GM23338 (cell line): ENCODE data around the gene C15orf61. TPM values are rescaled to one million over a fixed set of nuclear protein-coding genes. Genes with fewer than 3 reads are reported as not detected.
A peak's percentile ranks its signal among the peaks of the same experiment; 100 is the strongest.

Experiments used
- ATAC-seq: fragments of 200-7000 bp; cut with Tn5 transposase; 3 replicates; pipeline ENCODE4 v1.9.1; 2020
- DNase-seq: peaks from one replicate; pipeline ENCODE4 v3.0.0-alpha.2; 2015; ENCODE audit warnings: low spot score
- H2AFZ ChIP-seq: fragments of 200-600 bp; sonication (generic); 2 replicates; pipeline ENCODE4 v1.8.0; 2016; ENCODE audit warnings: antibody characterized with exemption, mild to moderate bottlenecking, moderate library complexity
- H3F3A ChIP-seq: fragments of 200-600 bp; sonication (generic); replicated peaks from 2 replicates; pipeline ENCODE4 v1.8.0; 2017; ENCODE audit warnings: antibody characterized with exemption, mixed run types, low read depth
- H3K27ac ChIP-seq: fragments of 200-600 bp; sonication (generic); 2 replicates; pipeline ENCODE4 v1.6.1; 2016; ENCODE audit warnings: low read depth
- H3K27me3 ChIP-seq: fragments of 200-600 bp; sonication (generic); 2 replicates; pipeline ENCODE4 v1.8.0; 2016; ENCODE audit warnings: mild to moderate bottlenecking, mixed run types, moderate library complexity; ENCODE audit not compliant: insufficient read depth
- H3K36me3 ChIP-seq: fragments of 200-600 bp; sonication (generic); 2 replicates; pipeline ENCODE4 v1.8.0; 2016; ENCODE audit warnings: mild to moderate bottlenecking; ENCODE audit not compliant: insufficient read depth
- H3K4me1 ChIP-seq: fragments of 200-600 bp; sonication (generic); 2 replicates; pipeline ENCODE4 v1.8.0; 2016; ENCODE audit warnings: mild to moderate bottlenecking, moderate library complexity; ENCODE audit not compliant: insufficient read depth
- H3K4me2 ChIP-seq: fragments of 200-600 bp; sonication (generic); 2 replicates; pipeline ENCODE4 v1.7.1; 2017; ENCODE audit warnings: mixed run types
- H3K4me3 ChIP-seq: fragments of 200-600 bp; sonication (generic); 2 replicates; pipeline ENCODE4 v1.6.1; 2016; ENCODE audit warnings: mixed run types
- H3K79me2 ChIP-seq: fragments of 200-600 bp; sonication (generic); replicated peaks from 2 replicates; pipeline ENCODE4 v1.8.0; 2017; ENCODE audit warnings: mild to moderate bottlenecking; ENCODE audit not compliant: insufficient read depth
- H3K9me2 ChIP-seq: fragments of 200-600 bp; sonication (generic); 2 replicates; pipeline ENCODE4 v1.8.0; 2017; ENCODE audit not compliant: insufficient read depth
- H4K20me1 ChIP-seq: fragments of 200-600 bp; sonication (generic); replicated peaks from 2 replicates; pipeline ENCODE4 v1.8.0; 2017; ENCODE audit warnings: mild to moderate bottlenecking; ENCODE audit not compliant: insufficient read depth
- H3K27ac Mint-ChIP-seq: 2 replicates; pipeline ENCODE4 v1.8.0; 2020; ENCODE audit warnings: inconsistent platforms, mild to moderate bottlenecking, moderate library complexity, mixed read lengths
- H3K27me3 Mint-ChIP-seq: 3 replicates; pipeline ENCODE4 v1.8.0; 2022; ENCODE audit warnings: low read depth, mild to moderate bottlenecking, moderate library complexity, mixed read lengths, inconsistent platforms; ENCODE audit not compliant: insufficient read depth, poor library complexity
- H3K36me3 Mint-ChIP-seq: 3 replicates; pipeline ENCODE4 v1.8.0; 2021; ENCODE audit warnings: low read depth, mild to moderate bottlenecking, inconsistent platforms, moderate library complexity, mixed read lengths
- H3K4me1 Mint-ChIP-seq: 3 replicates; pipeline ENCODE4 v1.8.0; 2020; ENCODE audit warnings: mild to moderate bottlenecking, inconsistent platforms, mixed read lengths
- H3K4me3 Mint-ChIP-seq: 3 replicates; pipeline ENCODE4 v1.8.0; 2021; ENCODE audit warnings: moderate library complexity, mild to moderate bottlenecking, inconsistent platforms, mixed read lengths
- H3K9me3 Mint-ChIP-seq: 3 replicates; pipeline ENCODE4 v1.8.0; 2020; ENCODE audit warnings: moderate library complexity, mild to moderate bottlenecking, inconsistent platforms, mixed read lengths
- CREB1 ChIP-seq: fragments of 250-450 bp; sonication (Bioruptor Pico); IDR thresholded peaks from 2 replicates; pipeline ENCODE4 v1.5.0; 2020; ENCODE audit warnings: low read depth, mild to moderate bottlenecking, moderate library complexity
- EZH2 ChIP-seq: fragments of 200-600 bp; sonication (generic); IDR thresholded peaks from one replicate; pipeline ENCODE4 v1.8.0; 2017; ENCODE audit warnings: antibody characterized with exemption, mild to moderate bottlenecking, low read depth; ENCODE audit not compliant: unreplicated experiment
- EZH2phosphoT487 ChIP-seq: fragments of 200-600 bp; sonication (generic); IDR thresholded peaks from one replicate; pipeline ENCODE4 v1.8.1; 2018; ENCODE audit warnings: antibody characterized with exemption; ENCODE audit not compliant: unreplicated experiment
- JUNB ChIP-seq: IDR thresholded peaks from one replicate; pipeline ENCODE4 v1.6.1; 2016; ENCODE audit warnings: antibody characterized with exemption; ENCODE audit not compliant: unreplicated experiment
- NANOG ChIP-seq: IDR thresholded peaks from 2 replicates; pipeline ENCODE4 v1.6.1; 2016; ENCODE audit warnings: antibody characterized with exemption, borderline replicate concordance
- POLR2AphosphoS5 ChIP-seq: IDR thresholded peaks from 2 replicates; pipeline ENCODE4 v1.6.1; 2016; ENCODE audit warnings: antibody characterized with exemption, low read depth
- REST ChIP-seq: IDR thresholded peaks from one replicate; pipeline ENCODE4 v1.6.1; 2018; ENCODE audit warnings: antibody characterized with exemption; ENCODE audit not compliant: unreplicated experiment
- STAT1 ChIP-seq: IDR thresholded peaks from one replicate; pipeline ENCODE4 v1.6.1; 2016; ENCODE audit warnings: antibody characterized with exemption; ENCODE audit not compliant: unreplicated experiment
- ZNF114 ChIP-seq: fragments of 250-450 bp; sonication (Bioruptor Pico); IDR thresholded peaks from 2 replicates; pipeline ENCODE4 v1.5.0; 2020; ENCODE audit warnings: mild to moderate bottlenecking, moderate library complexity
- ZNF331 ChIP-seq: fragments of 250-450 bp; sonication (Bioruptor Pico); IDR thresholded peaks from 2 replicates; pipeline ENCODE4 v1.5.0; 2020; ENCODE audit warnings: low read depth, mild to moderate bottlenecking, moderate library complexity
- ZNF462 ChIP-seq: fragments of 250-450 bp; sonication (Bioruptor Pico); IDR thresholded peaks from 2 replicates; pipeline ENCODE4 v1.5.0; 2020; ENCODE audit warnings: mild to moderate bottlenecking, moderate library complexity
- polyA plus RNA-seq: library from polyadenylated mRNA; unstranded; fragments of >200 nt; fragmentation: Nextera tagmentation; extraction: Ambion mirVana; gene quantifications from 2 replicates; pipeline ENCODE4 v1.2.1, GENCODE V29; 2016
- total RNA-seq: library from RNA; depleted of rRNA; stranded (reverse); fragments of >200 nt; shearing (Covaris generic); gene quantifications from 2 replicates; pipeline ENCODE4 v1.2.3, GENCODE V29; 2014
- TF ChIP-seq, protein P1 (sequence below), 2 experiments: fragments of 200-600 bp in 1 of 2; sonication (generic) in 1 of 2; conservative IDR thresholded peaks; 2 replicates each; pipeline versions ENCODE4 v1.5.1 to v1.6.1; 2016 to 2017; ENCODE audit warnings: antibody characterized with exemption in 2 of 2, low read depth in 2 of 2, mild to moderate bottlenecking in 2 of 2, moderate library complexity in 1 of 2
- TF ChIP-seq, protein P2 (sequence below): IDR thresholded peaks from 2 replicates; pipeline ENCODE4 v1.6.1; 2016; ENCODE audit warnings: antibody characterized with exemption

C15orf61 gene
- total and polyA plus RNA-seq, 2 experiments from 2014 or later, result 1.8 to 5.9 TPM

- H3K9me2 ChIP-seq, result no peaks in the 10 kb centered on the region
- Mint-ChIP-seq H3K27ac (peak within 1 kb of the TSS; percentile 91), H3K4me1 (peaks cover 7% of the 10 kb centered on the region; the same call in 2 of the 3 replicates), H3K36me3 (peaks cover 2% of the 10 kb centered on the region; the same call in 1 of the 3 replicates), H3K27me3 (peaks cover 15% of the 10 kb centered on the region), H3K9me3 (no peaks in the 10 kb centered on the region), H3K4me3 (peak within 1 kb of the TSS; percentile 95)
- H3F3A ChIP-seq, result no peaks in the 10 kb centered on the region; the same call in 1 of the 2 replicates
- H3K4me2 ChIP-seq, result peak within 1 kb of the TSS; percentile 97
- H2AFZ ChIP-seq, result peak within 1 kb of the TSS; percentile 99
- H3K79me2 ChIP-seq, result no peaks in the 10 kb centered on the region
- no peaks in the 10 kb centered on the region for H3K36me3 ChIP-seq
- H3K4me3 ChIP-seq, result peak within 1 kb of the TSS; percentile 93
- TF ChIP-seq ZNF462 (no peak), ZNF331 (CRISPR knock-in tag) (no peak), REST (no peak), EZH2 (no peak), EZH2phosphoT487 (no peak), ZNF114 (no peak), STAT1 (no peak), CREB1 (CRISPR knock-in tag) (0 out of 2 replicates have a peak, but pooled peaks have one; percentile 32), NANOG (0 out of 2 replicates have a peak, but pooled peaks have one; percentile 12), POLR2AphosphoS5 (peak; percentile 68), JUNB (no peak)
- TF ChIP-seq, protein P1, sequence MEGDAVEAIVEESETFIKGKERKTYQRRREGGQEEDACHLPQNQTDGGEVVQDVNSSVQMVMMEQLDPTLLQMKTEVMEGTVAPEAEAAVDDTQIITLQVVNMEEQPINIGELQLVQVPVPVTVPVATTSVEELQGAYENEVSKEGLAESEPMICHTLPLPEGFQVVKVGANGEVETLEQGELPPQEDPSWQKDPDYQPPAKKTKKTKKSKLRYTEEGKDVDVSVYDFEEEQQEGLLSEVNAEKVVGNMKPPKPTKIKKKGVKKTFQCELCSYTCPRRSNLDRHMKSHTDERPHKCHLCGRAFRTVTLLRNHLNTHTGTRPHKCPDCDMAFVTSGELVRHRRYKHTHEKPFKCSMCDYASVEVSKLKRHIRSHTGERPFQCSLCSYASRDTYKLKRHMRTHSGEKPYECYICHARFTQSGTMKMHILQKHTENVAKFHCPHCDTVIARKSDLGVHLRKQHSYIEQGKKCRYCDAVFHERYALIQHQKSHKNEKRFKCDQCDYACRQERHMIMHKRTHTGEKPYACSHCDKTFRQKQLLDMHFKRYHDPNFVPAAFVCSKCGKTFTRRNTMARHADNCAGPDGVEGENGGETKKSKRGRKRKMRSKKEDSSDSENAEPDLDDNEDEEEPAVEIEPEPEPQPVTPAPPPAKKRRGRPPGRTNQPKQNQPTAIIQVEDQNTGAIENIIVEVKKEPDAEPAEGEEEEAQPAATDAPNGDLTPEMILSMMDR (conservative IDR thresholded peaks at IDR 0.05; ENCODE audit: low read depth in 2 of 2), result no peak
- TF ChIP-seq, protein P2, sequence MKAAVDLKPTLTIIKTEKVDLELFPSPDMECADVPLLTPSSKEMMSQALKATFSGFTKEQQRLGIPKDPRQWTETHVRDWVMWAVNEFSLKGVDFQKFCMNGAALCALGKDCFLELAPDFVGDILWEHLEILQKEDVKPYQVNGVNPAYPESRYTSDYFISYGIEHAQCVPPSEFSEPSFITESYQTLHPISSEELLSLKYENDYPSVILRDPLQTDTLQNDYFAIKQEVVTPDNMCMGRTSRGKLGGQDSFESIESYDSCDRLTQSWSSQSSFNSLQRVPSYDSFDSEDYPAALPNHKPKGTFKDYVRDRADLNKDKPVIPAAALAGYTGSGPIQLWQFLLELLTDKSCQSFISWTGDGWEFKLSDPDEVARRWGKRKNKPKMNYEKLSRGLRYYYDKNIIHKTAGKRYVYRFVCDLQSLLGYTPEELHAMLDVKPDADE, result peak; percentile 80
- DNase-seq (peak; percentile 86), ATAC-seq (peak; percentile 79)
- no peaks in the 10 kb centered on the region for H3K27me3 ChIP-seq
- no peak within 1 kb of the TSS for H3K27ac ChIP-seq
- peaks cover 3% of the 10 kb centered on the region for H3K4me1 ChIP-seq
- H4K20me1 ChIP-seq, result no peaks in the 10 kb centered on the region
Measured at GRCh38 chr15:67542420-67543347, 21.8 kb downstream of the C15orf61 start, which contains the start of gene MAP2K5. Gene MAP2K5 (plus strand): TSS chr15:67542703. CDS start chr15:67543336, 633 bp downstream.
